Bronchial epithelial cell (primary cell): Measurements from ENCODE around the gene KDM1B. TPM values are rescaled to one million over a fixed set of nuclear protein-coding genes. Genes with fewer than 3 reads are reported as not detected.
A peak's percentile ranks its signal among the peaks of the same experiment; 100 is the strongest.
"Not testable (repeated sequence)": the region's sequence is repeated elsewhere in the genome, so short reads cannot be mapped to it uniquely, and the experiment has no call there.

Experiments used
- DNase-seq: peaks from one replicate; pipeline ENCODE4 v3.0.0-alpha.2; 2010; ENCODE audit warnings: low read depth
- FAIRE-seq: peaks from 2 replicates; lab custom pipeline; 2011; peaks lifted over from hg19 to GRCh38; lab: Jason Lieb, UNC
- H3K27me3 ChIP-seq: 2 replicates; pipeline ENCODE4 v1.5.1; 2011; ENCODE audit warnings: low read length; ENCODE audit not compliant: control insufficient read depth, insufficient read depth
- H3K36me3 ChIP-seq: 2 replicates; pipeline ENCODE4 v1.5.1; 2011; ENCODE audit warnings: low read length; ENCODE audit not compliant: control insufficient read depth, insufficient read depth
- H3K4me3 ChIP-seq: 2 replicates; pipeline ENCODE4 v1.5.1; 2011; ENCODE audit warnings: mild to moderate bottlenecking, low read depth, low read length, control low read depth
- total RNA-seq: library from RNA; depleted of rRNA; stranded (reverse); fragments of >200 nt; gene quantifications from 2 replicates; pipeline ENCODE4 v1.2.1, GENCODE V29; 2014
- TF ChIP-seq, protein P1 (sequence below): IDR thresholded peaks from 2 replicates; pipeline ENCODE4 v1.5.1; 2011; ENCODE audit warnings: mild to moderate bottlenecking, moderate library complexity, low read length, control low read depth, inconsistent platforms; ENCODE audit not compliant: insufficient read depth, severe bottlenecking

KDM1B gene
- total RNA-seq, 1 donor from 2014 or later = 21.1 TPM

DNA sequence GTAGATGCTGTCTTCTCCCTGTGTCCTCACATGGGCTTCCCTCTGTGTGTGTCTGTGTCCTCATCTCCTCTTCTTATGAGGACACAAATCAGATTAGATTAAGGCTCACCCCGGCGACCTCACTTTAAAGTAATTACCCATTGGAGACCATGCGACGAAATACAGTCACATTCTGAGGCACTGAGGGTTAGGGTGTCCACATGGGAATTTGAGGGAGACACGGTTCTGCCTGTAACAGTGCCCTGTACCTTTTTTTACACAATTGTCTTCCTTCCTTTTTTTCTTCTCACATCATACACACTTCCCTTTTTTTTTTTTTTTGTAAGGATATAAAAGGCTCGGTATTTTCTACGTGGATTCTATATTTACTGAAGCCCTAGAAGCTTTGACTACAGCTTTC lies 60.2 kb downstream of the KDM1B start:
- TF ChIP-seq, protein P1, sequence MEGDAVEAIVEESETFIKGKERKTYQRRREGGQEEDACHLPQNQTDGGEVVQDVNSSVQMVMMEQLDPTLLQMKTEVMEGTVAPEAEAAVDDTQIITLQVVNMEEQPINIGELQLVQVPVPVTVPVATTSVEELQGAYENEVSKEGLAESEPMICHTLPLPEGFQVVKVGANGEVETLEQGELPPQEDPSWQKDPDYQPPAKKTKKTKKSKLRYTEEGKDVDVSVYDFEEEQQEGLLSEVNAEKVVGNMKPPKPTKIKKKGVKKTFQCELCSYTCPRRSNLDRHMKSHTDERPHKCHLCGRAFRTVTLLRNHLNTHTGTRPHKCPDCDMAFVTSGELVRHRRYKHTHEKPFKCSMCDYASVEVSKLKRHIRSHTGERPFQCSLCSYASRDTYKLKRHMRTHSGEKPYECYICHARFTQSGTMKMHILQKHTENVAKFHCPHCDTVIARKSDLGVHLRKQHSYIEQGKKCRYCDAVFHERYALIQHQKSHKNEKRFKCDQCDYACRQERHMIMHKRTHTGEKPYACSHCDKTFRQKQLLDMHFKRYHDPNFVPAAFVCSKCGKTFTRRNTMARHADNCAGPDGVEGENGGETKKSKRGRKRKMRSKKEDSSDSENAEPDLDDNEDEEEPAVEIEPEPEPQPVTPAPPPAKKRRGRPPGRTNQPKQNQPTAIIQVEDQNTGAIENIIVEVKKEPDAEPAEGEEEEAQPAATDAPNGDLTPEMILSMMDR = no peak
- Histone ChIP-seq H3K27me3 (no peaks in the 10 kb centered on the region), H3K36me3 (peaks cover 3% of the 10 kb centered on the region), H3K4me3 (no peak overlapping the region)
- no peak for FAIRE-seq
- no peak for DNase-seq

DNA sequence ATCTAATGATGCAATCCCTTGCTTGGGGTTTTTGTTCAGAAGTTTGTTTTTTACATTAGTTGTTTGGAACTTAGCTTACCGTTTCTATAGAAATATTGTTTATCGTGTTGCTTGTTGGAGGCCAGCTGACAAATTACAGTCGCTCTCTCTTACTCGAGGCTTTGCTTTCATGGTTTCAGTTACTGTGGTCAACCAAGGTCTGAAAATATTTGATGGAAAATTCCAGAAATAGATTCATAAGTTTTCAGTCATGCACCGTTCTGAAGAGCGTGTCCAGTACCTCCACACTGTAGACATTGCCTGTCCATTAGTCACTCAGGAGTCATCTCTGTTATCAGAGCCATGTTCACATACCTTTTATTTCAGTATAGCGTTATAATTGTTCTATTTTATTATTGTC lies 61.2 kb downstream of the KDM1B start:
- TF ChIP-seq, protein P1 = no peak
- Histone ChIP-seq H3K27me3 (no peaks in the 10 kb centered on the region), H3K4me3 (no peak overlapping the region), H3K36me3 (peaks cover 4% of the 10 kb centered on the region)
- peak; percentile 63 for DNase-seq
- FAIRE-seq = no peak

DNA sequence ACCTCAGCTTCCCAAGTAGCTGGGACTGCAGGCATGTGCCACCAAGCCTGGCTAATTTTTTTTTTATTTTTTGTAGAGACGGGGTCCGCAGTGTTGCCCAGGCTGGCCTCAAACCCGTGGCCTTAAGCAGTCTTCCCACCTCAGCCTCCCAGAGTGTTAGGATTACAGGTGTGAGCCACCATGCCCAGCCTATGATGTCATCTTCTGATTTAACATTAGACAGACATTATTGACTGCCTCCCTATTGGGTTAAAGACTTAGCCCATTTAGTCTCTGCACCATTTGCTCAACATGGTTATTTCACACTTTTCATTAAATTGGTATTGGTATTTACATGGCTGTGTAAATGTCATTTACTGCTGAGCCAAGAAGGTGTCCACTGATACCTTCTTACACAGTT lies 63.0 kb downstream of the KDM1B start:
- H3K27me3 ChIP-seq = no peaks in the 10 kb centered on the region
- TF ChIP-seq, protein P1 = no peak
- no peak overlapping the region for H3K4me3 ChIP-seq
- FAIRE-seq (no peak), DNase-seq (no peak)
- H3K36me3 ChIP-seq = peaks cover 4% of the 10 kb centered on the region

DNA sequence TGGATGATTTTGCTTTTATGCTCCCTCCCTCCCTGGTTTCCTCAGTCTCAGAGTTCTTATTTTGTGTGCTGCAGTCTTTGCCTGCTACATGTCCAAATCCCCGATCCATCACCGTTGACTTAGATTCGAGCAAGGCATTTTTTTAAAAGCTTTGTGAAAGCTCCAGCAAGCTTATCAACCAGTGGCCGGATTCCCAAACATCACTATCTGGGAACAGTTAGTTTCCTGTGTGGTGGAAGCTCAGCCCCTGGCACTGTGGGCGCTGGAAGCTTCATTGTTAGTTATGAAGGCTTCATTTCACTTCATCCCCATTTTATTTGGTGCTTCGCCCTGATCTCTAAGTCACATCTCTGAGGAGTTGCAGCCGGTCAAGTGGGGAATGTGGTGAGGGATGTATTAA lies 64.4 kb downstream of the KDM1B start:
- FAIRE-seq (no peak), DNase-seq (no peak)
- Histone ChIP-seq H3K27me3 (no peaks in the 10 kb centered on the region), H3K36me3 (peaks cover 4% of the 10 kb centered on the region), H3K4me3 (no peak overlapping the region)
- TF ChIP-seq, protein P1 = no peak

DNA sequence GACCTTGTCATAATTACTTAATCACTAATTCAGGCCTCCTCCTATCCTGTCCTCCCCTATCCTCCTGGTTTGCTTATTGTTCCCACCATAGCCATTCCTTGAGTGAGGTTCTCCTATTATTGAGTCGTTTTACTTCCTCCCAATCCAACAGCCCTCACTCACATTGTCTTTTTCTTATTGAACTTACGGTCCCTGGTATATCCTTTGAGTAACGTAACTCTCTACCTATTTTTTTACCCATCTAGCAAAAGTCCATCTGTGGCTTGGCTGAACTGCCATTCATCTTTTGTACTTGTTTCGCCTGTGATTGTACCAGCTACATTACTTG lies 66.0 kb downstream of the KDM1B start:
- TF ChIP-seq, protein P1 = no peak
- FAIRE-seq (no peak), DNase-seq (no peak)
- no peaks in the 10 kb centered on the region for H3K27me3 ChIP-seq
- H3K4me3 ChIP-seq = no peak overlapping the region
- H3K36me3 ChIP-seq = peaks cover 3% of the 10 kb centered on the region

DNA sequence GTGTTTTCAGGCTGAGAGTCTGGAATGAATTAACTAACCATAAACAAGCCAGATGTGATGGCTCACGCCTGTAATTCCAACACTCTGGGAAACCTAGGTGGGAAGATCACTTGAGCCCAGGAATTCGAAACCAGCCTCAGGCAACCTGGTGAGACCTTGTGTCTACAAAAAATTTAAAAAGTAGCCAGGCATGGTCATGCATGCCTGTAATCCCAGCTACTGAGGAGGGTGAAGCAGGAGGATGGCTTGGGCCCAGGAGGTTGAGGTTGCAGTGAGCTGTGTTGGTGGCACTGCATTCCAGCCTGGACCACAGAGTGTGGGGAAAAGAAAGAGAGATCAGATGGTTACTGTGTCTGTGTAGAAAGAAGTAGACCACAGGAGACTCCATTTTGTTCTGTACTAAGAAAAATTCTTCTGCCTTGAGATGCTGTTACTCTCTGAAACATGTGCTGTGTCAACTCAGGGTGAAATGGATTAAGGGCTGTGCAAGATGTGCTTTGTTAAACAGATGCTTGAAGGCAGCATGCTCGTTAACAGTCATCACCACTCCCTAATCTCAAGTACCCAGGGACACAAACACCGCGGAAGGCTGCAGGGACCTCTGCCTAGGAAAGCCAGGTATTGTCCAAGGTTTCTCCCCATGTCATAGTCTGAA lies 71.4 kb downstream of the KDM1B start:
- not testable (repeated sequence) for H3K4me3 ChIP-seq, FAIRE-seq, H3K27me3 ChIP-seq, H3K36me3 ChIP-seq
- peak; percentile 15 for DNase-seq

DNA sequence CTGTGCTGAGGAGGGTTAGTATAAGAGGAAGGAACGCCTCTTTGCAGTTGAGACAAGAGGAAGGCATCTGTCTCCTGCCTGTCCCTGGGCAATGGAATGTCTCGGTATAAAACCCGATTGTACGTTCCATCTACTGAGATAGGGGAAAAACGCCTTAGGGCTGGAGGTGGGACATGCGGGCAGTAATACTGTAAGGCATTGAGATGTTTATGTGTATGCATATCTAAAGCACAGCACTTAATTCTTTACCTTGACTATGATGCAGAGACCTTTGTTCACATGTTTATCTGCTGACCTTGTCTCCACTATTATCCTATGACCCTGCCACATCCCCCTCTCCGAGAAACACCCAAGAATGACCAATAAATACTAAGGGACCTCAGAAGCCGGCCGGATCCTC lies 71.9 kb downstream of the KDM1B start:
- not testable (repeated sequence) for FAIRE-seq, H3K27me3 ChIP-seq, H3K36me3 ChIP-seq, H3K4me3 ChIP-seq, DNase-seq

DNA sequence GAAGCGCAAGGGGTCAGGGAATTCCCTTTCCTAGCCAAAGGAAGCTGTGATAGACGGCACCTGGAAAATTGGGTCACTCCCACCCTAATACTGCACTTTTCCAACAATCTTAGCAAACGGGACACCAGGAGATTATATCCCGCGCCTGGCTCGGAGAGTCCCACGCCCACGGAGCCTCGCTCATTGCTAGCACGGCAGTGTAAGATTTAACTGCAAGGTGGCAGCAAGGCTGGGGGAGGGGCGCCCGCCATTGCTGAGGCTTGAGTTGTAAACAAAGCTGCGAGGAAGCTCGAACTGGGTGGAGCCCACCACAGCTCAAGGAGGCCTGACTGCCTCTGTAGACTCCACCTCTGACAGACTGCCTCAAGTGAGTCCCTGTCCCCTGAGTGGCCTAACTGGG lies 73.4 kb downstream of the KDM1B start:
- not testable (repeated sequence) for H3K27me3 ChIP-seq, DNase-seq, FAIRE-seq, H3K4me3 ChIP-seq, H3K36me3 ChIP-seq

DNA sequence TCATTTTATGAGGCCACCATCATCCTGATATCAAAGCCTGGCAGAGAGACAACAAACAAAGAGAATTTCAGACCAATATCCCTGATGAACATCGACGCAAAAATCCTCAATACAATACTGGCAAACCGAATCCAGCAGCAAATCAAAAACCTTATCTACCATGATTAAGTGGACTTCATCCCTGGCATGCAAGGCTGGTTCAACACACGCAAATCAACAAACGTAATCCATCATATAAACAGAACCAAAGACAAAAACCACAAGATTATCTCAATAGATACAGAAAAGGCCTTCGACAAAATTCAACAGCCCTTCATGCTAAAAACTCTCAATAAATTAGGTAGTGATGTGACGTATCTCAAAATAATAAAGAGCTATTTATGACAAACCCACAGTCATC lies 76.6 kb downstream of the KDM1B start:
- not testable (repeated sequence) for H3K27me3 ChIP-seq, H3K36me3 ChIP-seq, FAIRE-seq, H3K4me3 ChIP-seq, DNase-seq

DNA sequence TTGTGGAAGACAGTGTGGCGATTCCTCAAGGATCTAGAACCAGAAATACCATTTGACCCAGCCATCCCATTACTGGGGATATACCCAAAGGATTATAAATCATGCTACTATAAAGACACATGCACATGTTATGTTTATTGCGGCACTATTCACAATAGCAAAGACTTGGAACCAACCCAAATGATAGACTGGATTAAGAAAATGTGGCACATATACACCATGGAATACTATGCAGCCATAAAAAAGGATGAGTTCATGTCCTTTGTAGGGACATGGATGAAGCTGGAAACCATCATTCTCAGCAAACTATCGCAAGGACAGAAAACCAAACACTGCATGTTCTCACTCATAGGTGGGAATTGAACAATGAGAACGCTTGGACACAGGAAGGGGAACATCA lies 78.5 kb downstream of the KDM1B start:
- not testable (repeated sequence) for H3K27me3 ChIP-seq, DNase-seq, FAIRE-seq, H3K36me3 ChIP-seq, H3K4me3 ChIP-seq
